Gastrocnemius medialis (tissue), 4 donors: ENCODE measurements around the gene PIWIL1.

Experiments
- POLR2A ChIP-seq, 2 donors: fragments of 450-650 bp; IDR thresholded peaks; one replicate each; pipeline ENCODE4 v1.6.1; 2017; ENCODE audit warnings: antibody characterized with exemption in 2 of 2, mild to moderate bottlenecking in 2 of 2, moderate library complexity in 2 of 2
- TF ChIP-seq, protein P1 (sequence below), 5 experiments: fragments of 450-650 bp in 3 of 5; fragments of 200-600 bp in 2 of 5; sonication (generic) in 2 of 5; IDR thresholded peaks in 4 of 5; conservative IDR thresholded peaks in 1 of 5; 1 replicate in 4 of 5; 2 replicates in 1 of 5; pipeline ENCODE4 v1.5.1; 2016 to 2019; ENCODE audit warnings: antibody characterized with exemption in 5 of 5, mild to moderate bottlenecking in 3 of 5, moderate library complexity in 3 of 5

GRCh38 chr12:130337488-130338303, at the start of gene PIWIL1:
- TF ChIP-seq, protein P1, sequence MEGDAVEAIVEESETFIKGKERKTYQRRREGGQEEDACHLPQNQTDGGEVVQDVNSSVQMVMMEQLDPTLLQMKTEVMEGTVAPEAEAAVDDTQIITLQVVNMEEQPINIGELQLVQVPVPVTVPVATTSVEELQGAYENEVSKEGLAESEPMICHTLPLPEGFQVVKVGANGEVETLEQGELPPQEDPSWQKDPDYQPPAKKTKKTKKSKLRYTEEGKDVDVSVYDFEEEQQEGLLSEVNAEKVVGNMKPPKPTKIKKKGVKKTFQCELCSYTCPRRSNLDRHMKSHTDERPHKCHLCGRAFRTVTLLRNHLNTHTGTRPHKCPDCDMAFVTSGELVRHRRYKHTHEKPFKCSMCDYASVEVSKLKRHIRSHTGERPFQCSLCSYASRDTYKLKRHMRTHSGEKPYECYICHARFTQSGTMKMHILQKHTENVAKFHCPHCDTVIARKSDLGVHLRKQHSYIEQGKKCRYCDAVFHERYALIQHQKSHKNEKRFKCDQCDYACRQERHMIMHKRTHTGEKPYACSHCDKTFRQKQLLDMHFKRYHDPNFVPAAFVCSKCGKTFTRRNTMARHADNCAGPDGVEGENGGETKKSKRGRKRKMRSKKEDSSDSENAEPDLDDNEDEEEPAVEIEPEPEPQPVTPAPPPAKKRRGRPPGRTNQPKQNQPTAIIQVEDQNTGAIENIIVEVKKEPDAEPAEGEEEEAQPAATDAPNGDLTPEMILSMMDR (IDR thresholded peaks at IDR 0.05 in 4 of 5, conservative IDR thresholded peaks at IDR 0.05 in 1 of 5), result no peak
- TF ChIP-seq POLR2A (IDR thresholded peaks at IDR 0.05), result no peak
